AG09319 (cell line): ENCODE data around the gene TTC8.

Experiments used
- DNase-seq: peaks from one replicate; pipeline ENCODE4 v3.0.0-alpha.2; 2010; ENCODE audit warnings: low read depth; ENCODE audit errors: extremely low read depth
- CTCF ChIP-seq: IDR thresholded peaks from 2 replicates; pipeline ENCODE4 v1.5.1; 2011; ENCODE audit warnings: low read depth, mild to moderate bottlenecking, inconsistent platforms, low read length, moderate library complexity

Gene TTC8

GRCh38 chr14:88904864-88905263 is 80.4 kb downstream of the TTC8 start:
- DNase-seq, result peak; percentile 5
- TF ChIP-seq CTCF, result no peak

GRCh38 chr14:88908216-88908615 is 83.8 kb downstream of the TTC8 start:
- DNase-seq, result no peak
- TF ChIP-seq CTCF, result no peak

GRCh38 chr14:88910386-88910785 is 85.9 kb downstream of the TTC8 start:
- TF ChIP-seq CTCF, result no peak
- DNase-seq, result no peak

- no peak for DNase-seq
- TF ChIP-seq CTCF, result no peak
Observed at GRCh38 chr14:88911809-88912208, 87.4 kb downstream of the TTC8 start.

- DNase-seq, result no peak
- no peak for TF ChIP-seq CTCF
Observed at GRCh38 chr14:88914956-88915355, 90.5 kb downstream of the TTC8 start.

GRCh38 chr14:88919502-88919901 is 95.1 kb downstream of the TTC8 start:
- no peak for TF ChIP-seq CTCF
- no peak for DNase-seq
